OCI-LY7 (cell line): Measurements from ENCODE around the gene EDC3. TPM values are rescaled to one million over a fixed set of nuclear protein-coding genes. Genes with fewer than 3 reads are reported as not detected.

ENCODE experiments used
- BruUV-seq: library from RNA; stranded (reverse); fragments of 400-500 nt; replicated peaks from 2 replicates; lab custom pipeline; 2021; lab: Mats Ljungman, UMichigan
- CTCF ChIA-PET: fragments of 300-600 bp; sonication (Branson Sonifier 250); formaldehyde crosslinking; loops from one replicate; lab custom pipeline; 2022; ENCODE audit warnings: antibody characterized with exemption; ENCODE audit not compliant: unreplicated experiment; lab: Charles Lee
- POLR2A ChIA-PET: fragments of 300-600 bp; sonication (Branson Sonifier 250); formaldehyde crosslinking; loops from one replicate; lab custom pipeline; 2022; ENCODE audit warnings: antibody characterized with exemption; lab: Charles Lee
- DNase-seq: peaks from one replicate; pipeline ENCODE4 v3.0.0-alpha.2; 2015; ENCODE audit warnings: low spot score
- H2AFZ ChIP-seq: fragments of 200-600 bp; sonication (generic), shearing (Covaris generic); 2 replicates; pipeline ENCODE4 v1.6.1; 2014; ENCODE audit warnings: mild to moderate bottlenecking, antibody characterized with exemption, low read length, moderate library complexity
- H3K27ac ChIP-seq: fragments of 200-600 bp; sonication (generic); 2 replicates; pipeline ENCODE4 v1.5.1; 2014; ENCODE audit warnings: mixed run types, low read depth, mild to moderate bottlenecking, moderate library complexity, low read length, inconsistent platforms; ENCODE audit not compliant: poor library complexity, severe bottlenecking
- H3K36me3 ChIP-seq: fragments of 200-600 bp; sonication (generic); 2 replicates; pipeline ENCODE4 v1.6.1; 2014; ENCODE audit warnings: mild to moderate bottlenecking, antibody characterized with exemption, low read length, moderate library complexity, mixed read lengths; ENCODE audit not compliant: insufficient read depth
- H3K4me1 ChIP-seq: fragments of 200-600 bp; sonication (generic); 2 replicates; pipeline ENCODE4 v1.5.1; 2014; ENCODE audit warnings: mild to moderate bottlenecking, low read length; ENCODE audit not compliant: insufficient read depth, poor library complexity, severe bottlenecking
- H3K4me2 ChIP-seq: fragments of 200-600 bp; sonication (generic); 2 replicates; pipeline ENCODE4 v1.6.1; 2014; ENCODE audit warnings: mild to moderate bottlenecking, low read length
- H3K4me3 ChIP-seq: fragments of 200-600 bp; sonication (generic); 2 replicates; pipeline ENCODE4 v1.5.1; 2014; ENCODE audit warnings: mild to moderate bottlenecking, low read depth, low read length; ENCODE audit not compliant: poor library complexity, severe bottlenecking
- H3K79me2 ChIP-seq: fragments of 200-600 bp; sonication (generic); 2 replicates; pipeline ENCODE4 v1.6.1; 2016; ENCODE audit warnings: low read depth, mild to moderate bottlenecking, low read length, moderate library complexity, mixed read lengths; ENCODE audit not compliant: insufficient read depth
- H3K9me2 ChIP-seq: fragments of 200-600 bp; sonication (generic); 2 replicates; pipeline ENCODE4 v1.6.1; 2016; ENCODE audit warnings: mild to moderate bottlenecking, low read length, mixed read lengths; ENCODE audit not compliant: insufficient read depth
- H3K9me3 ChIP-seq: fragments of 200-600 bp; sonication (generic); 2 replicates; pipeline ENCODE4 v1.6.1; 2014; ENCODE audit warnings: mild to moderate bottlenecking, mixed run types, low read length, mixed read lengths
- H4K20me1 ChIP-seq: fragments of 200-600 bp; sonication (generic); 2 replicates; pipeline ENCODE4 v1.6.1; 2014; ENCODE audit warnings: mild to moderate bottlenecking, antibody characterized with exemption, low read length, moderate library complexity, mixed read lengths; ENCODE audit not compliant: insufficient read depth
- CTCF ChIP-seq: fragments of 200-600 bp; sonication (generic); conservative IDR thresholded peaks from 2 replicates; pipeline ENCODE4 v1.5.1; 2014; ENCODE audit warnings: mild to moderate bottlenecking, antibody characterized with exemption, low read length, moderate library complexity, mixed read lengths
- EZH2phosphoT487 ChIP-seq: fragments of 200-600 bp; sonication (generic); IDR thresholded peaks from 2 replicates; pipeline ENCODE4 v1.6.1; 2018; ENCODE audit warnings: low read depth, borderline replicate concordance, mild to moderate bottlenecking, mixed run types, antibody characterized with exemption, low read length, moderate library complexity, mixed read lengths
- intact Hi-C: fragments of 100-400 bp; cut with micrococcal nuclease; formaldehyde crosslinking; loops from one replicate; pipeline ENCODE4 v1.10.0; 2022; ENCODE audit not compliant: unreplicated experiment
- total RNA-seq, 2 experiments: library from RNA; depleted of rRNA in 1 of 2; stranded (reverse); fragments of >200 nt in 1 of 2; shearing (Covaris generic) in 1 of 2; gene quantifications; 2 replicates each; pipeline ENCODE4 v1.2.3, GENCODE V29; 2014 to 2022

The EDC3 gene
- total RNA-seq, 2 experiments from 2014 or later, result 13.4 to 51.4 TPM

GRCh38 chr15:74592222-74592621 lies 103.6 kb downstream of the EDC3 start:
- no peaks in the 10 kb centered on the region for H3K79me2 ChIP-seq
- intact Hi-C loops, result no loop called here
- H3K4me3 ChIP-seq, result no peak overlapping the region
- no TSS peak for BruUV-seq
- no peaks in the 10 kb centered on the region for H3K9me3 ChIP-seq
- no peaks in the 10 kb centered on the region for H3K9me2 ChIP-seq
- POLR2A ChIA-PET, result no interaction called here
- CTCF ChIA-PET, result no interaction called here
- no peaks in the 10 kb centered on the region for H3K36me3 ChIP-seq
- TF ChIP-seq EZH2phosphoT487 (no peak), CTCF (no peak)
- no peak overlapping the region for H2AFZ ChIP-seq
- H3K27ac ChIP-seq, result no peak overlapping the region
- H3K4me1 ChIP-seq, result no peaks in the 10 kb centered on the region
- no peak for DNase-seq
- no peaks in the 10 kb centered on the region for H4K20me1 ChIP-seq
- H3K4me2 ChIP-seq, result no peak overlapping the region

- TF ChIP-seq CTCF, result no peak
- TF ChIP-seq EZH2phosphoT487, result no peak
- Histone ChIP-seq H3K4me1 (no peaks in the 10 kb centered on the region), H3K4me2 (no peak overlapping the region), H4K20me1 (no peaks in the 10 kb centered on the region; the same call in 1 of the 2 replicates), H3K9me3 (no peaks in the 10 kb centered on the region), H3K9me2 (no peaks in the 10 kb centered on the region), H3K27ac (no peak overlapping the region), H3K36me3 (no peaks in the 10 kb centered on the region), H2AFZ (no peak overlapping the region), H3K79me2 (no peaks in the 10 kb centered on the region), H3K4me3 (no peak overlapping the region)
- POLR2A ChIA-PET, result no interaction called here
- no peak for DNase-seq
- CTCF ChIA-PET, result no interaction called here
- intact Hi-C loops, result no loop called here
- BruUV-seq, result no TSS peak
Observed at GRCh38 chr15:74589826-74590225, 106.0 kb downstream of the EDC3 start.

GRCh38 chr15:74585857-74586256 lies 110.0 kb downstream of the EDC3 start:
- DNase-seq, result no peak
- ChIA-PET CTCF (no interaction called here), POLR2A (interaction anchor here (0.5 kb wide), 1 partner anchor 1163 kb away, joined by 3 read pairs; no protein-coding TSS in a partner anchor)
- no peak overlapping the region for H3K27ac ChIP-seq
- peaks cover 6% of the 10 kb centered on the region for H3K4me1 ChIP-seq
- H3K4me2 ChIP-seq, result no peak overlapping the region
- no peak overlapping the region for H3K4me3 ChIP-seq
- H3K36me3 ChIP-seq, result no peaks in the 10 kb centered on the region
- BruUV-seq, result no TSS peak
- H3K9me2 ChIP-seq, result no peaks in the 10 kb centered on the region
- no peaks in the 10 kb centered on the region for H3K79me2 ChIP-seq
- no peaks in the 10 kb centered on the region for H3K9me3 ChIP-seq
- TF ChIP-seq CTCF (no peak), EZH2phosphoT487 (no peak)
- H2AFZ ChIP-seq, result no peak overlapping the region
- intact Hi-C loops, result no loop called here
- no peaks in the 10 kb centered on the region; the same call in 1 of the 2 replicates for H4K20me1 ChIP-seq
